NOMO-1 treated with DMSO at 0.1 percent for 48 hours (cell line): ENCODE measurements around the gene HS6ST2.
A peak's percentile ranks its signal among the peaks of the same experiment; 100 is the strongest.

ENCODE experiments used
- DNase-seq: peaks from one replicate; lab custom pipeline; 2025; ENCODE audit not compliant: unreplicated experiment; lab: John Stamatoyannopoulos, UW

HS6ST2 gene

GRCh38 chrX:132624466-132624865, 334.0 kb downstream of the HS6ST2 start:
- DNase-seq, result no peak

- no peak for DNase-seq
These were observed 334.5 kb downstream of the HS6ST2 start for GRCh38 chrX:132623942-132624341.

- DNase-seq, result no peak
These were observed 335.1 kb downstream of the HS6ST2 start for GRCh38 chrX:132623300-132623699.

- DNase-seq, result peak; percentile 16
These were observed 336.3 kb downstream of the HS6ST2 start for GRCh38 chrX:132622130-132622529.

GRCh38 chrX:132618810-132619209, 339.6 kb downstream of the HS6ST2 start:
- no peak for DNase-seq

GRCh38 chrX:132615391-132616131, 342.9 kb downstream of the HS6ST2 start:
- peak; percentile 53 for DNase-seq

- DNase-seq, result no peak
These were observed 344.1 kb downstream of the HS6ST2 start for GRCh38 chrX:132614297-132614696.

GRCh38 chrX:132613801-132614200, 344.6 kb downstream of the HS6ST2 start:
- no peak for DNase-seq

GRCh38 chrX:132612821-132613564, 345.4 kb downstream of the HS6ST2 start:
- peak; percentile 38 for DNase-seq

- DNase-seq, result no peak
These were observed 347.9 kb downstream of the HS6ST2 start for GRCh38 chrX:132610536-132610935.

- no peak for DNase-seq
These were observed 349.0 kb downstream of the HS6ST2 start for GRCh38 chrX:132609362-132609848.

GRCh38 chrX:132603700-132604286, 354.6 kb downstream of the HS6ST2 start:
- no peak for DNase-seq

GRCh38 chrX:132602701-132603100, 355.7 kb downstream of the HS6ST2 start:
- no peak for DNase-seq

- DNase-seq, result no peak
These were observed 363.4 kb downstream of the HS6ST2 start for GRCh38 chrX:132594999-132595398.

GRCh38 chrX:132594129-132594528, 364.3 kb downstream of the HS6ST2 start:
- DNase-seq, result no peak

- DNase-seq, result peak; percentile 19
These were observed 365.5 kb downstream of the HS6ST2 start for GRCh38 chrX:132592880-132593279.

GRCh38 chrX:132591719-132592275, 366.6 kb downstream of the HS6ST2 start:
- no peak for DNase-seq

GRCh38 chrX:132590350-132591026, 367.9 kb downstream of the HS6ST2 start:
- DNase-seq, result no peak

- DNase-seq, result no peak
These were observed 373.5 kb downstream of the HS6ST2 start for GRCh38 chrX:132584936-132585335.

- DNase-seq, result no peak
These were observed 381.5 kb downstream of the HS6ST2 start for GRCh38 chrX:132576939-132577338.
